ENCODE data around the gene SPOP. TPM values are rescaled to one million over a fixed set of nuclear protein-coding genes. Genes with fewer than 3 reads are reported as not detected.

The SPOP gene
- total and polyA plus RNA-seq, 3 experiments from 2014 or later = 74.8 to 101 (median 75.1) TPM

GRCh38 chr17:49549691-49550678, 127.9 kb downstream of the SPOP start:
- ChIA-PET CTCF (no interaction called here), POLR2A (no interaction called here)
- no peaks in the 10 kb centered on the region for H3K36me3 Mint-ChIP-seq

DNA sequence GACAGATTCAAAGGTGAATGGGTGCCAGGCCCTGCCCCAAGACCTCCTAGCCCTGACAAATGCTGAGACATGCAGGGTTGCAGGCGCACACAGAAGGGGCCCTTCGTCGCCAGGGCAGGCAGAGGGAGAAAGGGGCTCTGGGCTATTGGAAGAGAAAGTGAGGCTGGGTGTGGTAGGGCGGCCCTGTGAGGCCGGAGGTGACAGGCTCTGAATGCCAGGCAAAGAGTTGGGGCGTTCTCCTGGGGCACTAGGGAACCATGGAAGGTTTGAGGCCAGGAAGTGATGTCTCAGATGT, 128.6 kb downstream of the SPOP start:
- Histone ChIP-seq H3K4me3 (ENCODE audit: low read length) (no peak overlapping the region), H3K4me1 (ENCODE audit: insufficient read depth, low read length) (no peaks in the 10 kb centered on the region), H3K9me3 (ENCODE audit: low read length) (no peaks in the 10 kb centered on the region), H3K27me3 (ENCODE audit: insufficient read depth, low read length, poor library complexity, severe bottlenecking) (no peaks in the 10 kb centered on the region), H3K36me3 (ENCODE audit: insufficient read depth, low read length) (no peaks in the 10 kb centered on the region), H3K27ac (ENCODE audit: low read depth, low read length) (no peak overlapping the region)
- no peaks in the 10 kb centered on the region for H3K4me1 Mint-ChIP-seq
- H3K27me3 Mint-ChIP-seq = peaks cover 11 to 19% of the 10 kb centered on the region in 2 donors
- CTCF ChIA-PET = no interaction called here
- no peaks in the 10 kb centered on the region for H3K9me3 Mint-ChIP-seq
- POLR2A ChIA-PET = no interaction called here
- no peak overlapping the region for H3K4me3 Mint-ChIP-seq
- no peak for DNase-seq
- H3K36me3 Mint-ChIP-seq = no peaks in the 10 kb centered on the region
- peak overlapping the region in 3 of 8 donors; percentile 2 to 47 (median 37) for H3K27ac Mint-ChIP-seq

More at GRCh38 chr17:49549691-49550678, 127.9 kb downstream of the SPOP start:
- Mint-ChIP-seq H3K4me1 (no peaks in the 10 kb centered on the region), H3K27ac (peak overlapping the region in 1 of 8 donors; percentile 2), H3K9me3 (no peaks in the 10 kb centered on the region), H3K27me3 (peaks cover 11 to 13% of the 10 kb centered on the region in 2 donors), H3K4me3 (no peak overlapping the region)
- no peaks in the 10 kb centered on the region for H3K27me3 ChIP-seq (ENCODE audit: insufficient read depth, low read length, poor library complexity, severe bottlenecking)
- no peak overlapping the region for H3K27ac ChIP-seq (ENCODE audit: low read depth, low read length)
- H3K4me3 ChIP-seq (ENCODE audit: low read length) = no peak overlapping the region
- H3K4me1 ChIP-seq (ENCODE audit: insufficient read depth, low read length) = no peaks in the 10 kb centered on the region
- no peak for DNase-seq
- no peaks in the 10 kb centered on the region for H3K36me3 ChIP-seq (ENCODE audit: insufficient read depth, low read length)
- no peaks in the 10 kb centered on the region for H3K9me3 ChIP-seq (ENCODE audit: low read length)

Other genes with a start within 250 kb of the SPOP start
- gene NGFR, start 182.8 kb downstream of the SPOP start, total RNA-seq = under 1 TPM; 0.07 to 0.15 TPM
- 0.37 TPM for gene NGFR, start 182.8 kb downstream of the SPOP start, polyA plus RNA-seq
- gene NXPH3, start 102.2 kb downstream of the SPOP start, total RNA-seq = under 1 TPM; 0.31 to 0.44 TPM
- not detected for gene NXPH3, start 102.2 kb downstream of the SPOP start, polyA plus RNA-seq
- 10 to 100 TPM; 82.8 to 88.9 TPM for gene SLC35B1, start 29.9 kb upstream of the SPOP start, total RNA-seq
- 34.6 TPM for gene SLC35B1, start 29.9 kb upstream of the SPOP start, polyA plus RNA-seq
- gene FAM117A, start 86.0 kb upstream of the SPOP start, total RNA-seq = 10 to 100 TPM; 21.8 to 24.8 TPM
- gene FAM117A, start 86.0 kb upstream of the SPOP start, polyA plus RNA-seq = 85.0 TPM
- gene KAT7, start 110.6 kb upstream of the SPOP start, total RNA-seq = 10 to 100 TPM; 66.1 to 75.8 TPM
- gene KAT7, start 110.6 kb upstream of the SPOP start, polyA plus RNA-seq = 58.1 TPM
- not detected for gene TAC4, start 170.0 kb upstream of the SPOP start, total RNA-seq
- not detected for gene TAC4, start 170.0 kb upstream of the SPOP start, polyA plus RNA-seq